NCI-H187 treated with DMSO at 0.1 percent for 48 hours (cell line): Measurements from ENCODE around the gene SLC26A11.
"Not testable (repeated sequence)": the region's sequence is repeated elsewhere in the genome, so short reads cannot be mapped to it uniquely, and the experiment has no call there.

ENCODE experiments used
- DNase-seq: peaks from one replicate; lab custom pipeline; 2025; lab: John Stamatoyannopoulos, UW

The SLC26A11 gene

DNA sequence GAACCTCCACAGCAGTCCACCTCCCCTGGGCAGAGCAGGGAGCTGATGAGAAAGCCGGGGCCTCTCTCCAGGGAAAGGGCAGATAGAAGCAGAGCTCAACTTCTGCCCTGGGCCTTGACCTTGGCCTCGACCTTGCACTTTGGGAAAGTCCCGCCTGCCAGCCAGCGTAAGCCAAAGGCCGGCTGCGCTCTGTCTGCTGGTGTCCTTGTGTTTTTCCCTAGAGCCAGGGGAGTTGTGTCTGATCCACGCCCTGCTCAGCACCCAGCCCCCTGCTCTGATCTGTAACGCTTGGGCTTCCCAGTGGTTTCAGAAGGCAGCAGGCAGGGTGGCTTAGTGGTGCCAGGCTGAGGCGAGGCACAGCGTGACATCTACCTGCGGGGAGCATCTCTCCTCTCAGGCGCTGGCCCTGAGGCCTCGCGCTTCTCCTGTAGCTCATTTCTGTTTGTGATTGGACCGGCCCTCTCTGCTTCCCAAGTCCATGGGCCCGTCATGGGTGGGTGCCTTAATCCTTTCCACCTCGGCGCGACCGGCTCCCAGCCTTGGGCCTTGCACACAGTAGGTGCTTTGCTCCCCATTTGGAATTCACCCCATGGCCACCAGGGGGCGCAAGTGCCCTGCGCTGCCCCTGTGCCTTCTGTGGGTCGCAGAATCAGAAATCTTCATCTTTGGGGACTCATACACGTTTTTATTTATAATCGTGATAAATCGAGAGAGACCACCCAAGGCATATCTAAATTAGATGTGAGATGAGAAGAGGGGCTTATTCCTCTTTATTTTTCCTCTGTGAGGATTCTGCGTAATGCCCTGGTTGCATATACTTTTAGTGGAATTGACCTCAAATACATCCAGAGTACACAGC, 24.3 kb upstream of the SLC26A11 start:
- no peak for DNase-seq

- DNase-seq: no peak
These were observed 23.6 kb upstream of the SLC26A11 start for GRCh38 chr17:80196652-80197051.

DNA sequence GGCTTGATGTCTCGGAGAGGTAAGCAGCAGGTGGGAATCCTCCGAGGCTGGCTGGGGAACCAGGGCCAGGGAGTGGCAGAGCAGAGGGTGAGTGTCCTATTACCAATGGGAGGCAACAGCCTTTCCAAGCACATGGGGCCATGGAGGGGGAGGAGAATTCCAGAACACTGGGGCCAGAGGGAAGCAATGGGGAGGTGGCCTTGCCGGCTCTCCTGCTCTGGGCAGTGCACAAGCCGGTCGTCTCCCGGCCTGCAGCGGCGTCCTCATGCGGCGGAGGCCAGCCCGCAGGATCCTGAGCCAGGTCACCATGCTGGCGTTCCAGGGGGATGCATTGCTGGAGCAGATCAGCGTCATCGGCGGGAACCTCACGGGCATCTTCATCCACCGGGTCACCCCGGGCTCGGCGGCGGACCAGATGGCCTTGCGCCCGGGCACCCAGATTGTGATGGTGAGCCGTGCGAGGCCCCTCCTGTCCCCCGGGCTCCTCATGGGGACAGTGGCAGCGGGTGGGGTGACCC, 22.0 kb upstream of the SLC26A11 start:
- DNase-seq: no peak

DNA sequence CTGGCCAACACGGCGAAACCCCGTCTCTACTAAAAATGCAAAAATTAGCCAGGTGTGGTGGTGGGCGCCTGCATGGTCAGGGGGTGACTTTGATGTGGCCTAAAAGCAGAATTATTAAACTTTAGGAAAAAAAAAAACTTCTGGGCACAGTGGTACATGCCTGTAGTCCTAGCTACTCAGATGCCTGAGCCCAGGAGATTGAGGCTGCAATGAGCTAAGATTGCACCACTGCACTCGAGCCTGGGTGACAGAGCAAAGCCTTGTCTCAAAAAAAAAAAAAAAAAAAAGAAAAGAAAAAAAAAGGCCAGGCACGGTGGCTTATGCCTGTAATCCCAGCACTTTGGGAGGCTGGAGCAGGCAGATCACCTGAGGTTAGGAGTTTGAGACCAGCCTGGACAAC, 20.9 kb upstream of the SLC26A11 start:
- not testable (repeated sequence) for DNase-seq

DNA sequence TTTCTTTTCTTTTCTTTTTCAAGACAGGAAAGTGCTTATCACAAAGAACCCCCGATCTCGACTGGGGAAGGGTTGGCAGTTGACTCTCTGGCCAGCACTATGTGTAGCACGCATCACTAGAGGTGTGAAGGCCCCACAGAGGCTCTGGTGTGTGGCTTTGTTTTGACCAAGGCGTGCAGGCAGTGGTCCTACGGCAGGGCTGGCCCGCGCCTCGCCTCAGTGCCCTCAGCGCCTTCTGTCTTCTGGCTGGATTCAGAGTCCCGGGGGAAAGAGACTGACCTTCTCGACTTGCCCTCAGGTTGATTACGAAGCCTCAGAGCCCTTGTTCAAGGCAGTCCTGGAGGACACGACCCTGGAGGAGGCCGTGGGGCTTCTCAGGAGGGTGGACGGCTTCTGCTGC, 18.8 kb upstream of the SLC26A11 start:
- no peak for DNase-seq

DNA sequence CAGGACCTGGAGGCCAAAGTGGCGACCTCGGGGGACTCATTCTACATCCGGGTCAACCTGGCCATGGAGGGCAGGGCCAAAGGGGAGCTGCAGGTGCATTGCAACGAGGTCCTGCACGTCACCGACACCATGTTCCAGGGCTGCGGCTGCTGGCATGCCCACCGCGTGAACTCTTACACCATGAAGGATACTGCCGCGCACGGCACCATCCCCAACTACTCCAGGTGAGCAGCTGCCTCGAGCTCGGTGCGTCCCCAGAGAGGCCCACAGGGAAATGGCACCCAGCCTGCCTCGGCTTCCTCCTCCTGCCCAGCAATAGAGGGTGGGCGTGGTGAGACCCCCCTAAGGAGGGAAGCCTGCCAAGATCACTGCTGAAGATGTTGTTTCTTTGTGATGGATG, 18.0 kb upstream of the SLC26A11 start:
- DNase-seq: no peak

GRCh38 chr17:80203471-80203963, 16.7 kb upstream of the SLC26A11 start:
- DNase-seq: no peak

DNA sequence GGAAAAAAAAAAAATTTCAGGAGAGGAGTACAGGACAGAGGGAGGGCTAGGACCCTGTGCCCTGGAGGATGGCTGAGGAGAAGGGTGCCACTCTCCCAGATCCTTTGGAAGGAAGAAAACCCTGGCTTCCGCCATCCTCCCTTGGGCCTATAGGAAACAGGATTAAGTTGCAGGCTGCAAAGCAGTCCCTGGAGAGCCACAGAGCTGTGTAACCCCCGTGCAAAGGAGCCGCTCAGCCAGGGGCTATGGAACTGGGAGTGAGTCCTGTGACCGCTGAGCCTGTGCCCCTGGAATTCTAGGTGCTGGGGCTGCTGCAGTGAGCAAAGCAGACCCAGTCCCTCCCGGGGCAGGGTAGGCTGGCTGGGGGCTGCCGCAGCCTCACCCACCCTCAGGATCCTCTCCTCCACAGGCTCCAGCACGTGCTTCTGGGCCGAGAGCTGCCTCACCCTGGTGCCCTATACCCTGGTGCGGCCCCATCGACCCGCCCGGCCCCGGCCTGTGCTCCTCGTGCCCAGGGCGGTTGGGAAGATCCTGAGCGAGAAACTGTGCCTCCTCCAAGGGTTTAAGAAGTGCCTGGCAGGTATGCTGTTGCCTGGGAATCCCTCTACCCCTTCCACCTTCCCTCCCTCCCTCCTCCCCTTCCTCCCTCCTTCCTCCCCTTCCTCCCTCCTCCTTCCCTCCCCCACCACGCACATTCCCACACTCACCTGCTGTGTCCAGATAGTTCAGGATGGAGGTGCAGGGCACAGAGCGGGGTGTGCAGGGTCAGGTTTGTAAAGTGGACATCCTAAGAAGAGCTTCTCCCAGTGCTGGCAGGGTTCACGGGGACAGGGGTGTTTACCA, 15.4 kb upstream of the SLC26A11 start:
- no peak for DNase-seq

DNA sequence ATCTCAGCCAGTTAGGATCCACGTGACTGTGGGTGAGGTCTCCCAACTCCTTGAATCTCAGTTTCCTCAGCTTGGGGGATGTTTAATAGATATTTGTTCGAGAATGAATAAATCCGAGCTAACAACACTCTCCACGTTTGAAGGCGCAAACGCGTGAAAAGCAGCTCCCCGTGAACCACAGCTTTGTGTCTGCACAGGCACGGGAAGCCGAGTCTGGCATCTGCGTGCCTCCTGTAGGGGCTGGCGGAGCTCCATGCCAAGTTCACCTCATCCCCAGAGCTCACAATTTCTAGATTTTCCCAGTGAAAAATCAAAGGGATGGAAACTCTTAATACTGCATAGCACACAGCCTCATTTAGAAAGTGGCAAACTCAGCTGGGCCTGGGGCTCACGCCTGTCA, 14.4 kb upstream of the SLC26A11 start:
- no peak for DNase-seq

DNA sequence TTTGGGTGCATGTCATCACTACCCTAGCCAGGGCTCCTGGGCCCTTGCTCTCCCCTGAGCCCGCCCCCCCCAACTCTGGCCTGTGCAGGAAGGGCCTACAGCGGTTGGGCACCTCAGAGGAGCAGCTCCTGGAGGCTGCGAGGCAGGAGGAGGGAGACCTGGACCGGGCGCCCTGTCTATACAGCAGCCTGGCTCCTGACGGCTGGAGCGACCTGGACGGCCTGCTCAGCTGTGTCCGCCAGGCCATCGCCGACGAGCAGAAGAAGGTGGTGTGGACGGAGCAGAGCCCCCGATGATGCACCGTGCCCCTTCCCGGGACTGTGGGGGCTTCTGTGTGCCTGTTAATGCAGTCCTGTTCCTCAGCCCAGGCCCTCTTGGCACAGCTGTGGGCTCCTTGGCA, 12.2 kb upstream of the SLC26A11 start:
- DNase-seq: no peak

DNA sequence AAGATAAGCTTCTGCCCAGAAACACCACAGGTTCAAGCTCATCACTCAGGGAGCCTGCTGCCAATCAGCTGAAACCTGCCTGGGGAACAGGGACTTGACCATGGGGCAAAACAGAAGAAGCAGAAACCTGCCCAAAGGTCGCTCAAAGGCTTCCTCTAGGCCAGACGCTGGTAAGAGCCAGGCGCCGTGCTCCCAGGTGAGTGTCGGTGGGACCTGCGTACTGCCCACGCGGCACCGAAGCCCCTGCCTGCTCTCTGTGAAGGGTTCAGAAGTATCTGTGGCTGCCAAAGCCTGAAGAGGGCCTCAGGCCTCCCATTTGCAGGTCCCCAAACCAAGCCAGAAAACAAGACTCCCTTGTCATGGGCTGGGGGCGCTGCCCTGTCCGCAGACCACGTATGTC, 10.5 kb upstream of the SLC26A11 start:
- DNase-seq: no peak

DNA sequence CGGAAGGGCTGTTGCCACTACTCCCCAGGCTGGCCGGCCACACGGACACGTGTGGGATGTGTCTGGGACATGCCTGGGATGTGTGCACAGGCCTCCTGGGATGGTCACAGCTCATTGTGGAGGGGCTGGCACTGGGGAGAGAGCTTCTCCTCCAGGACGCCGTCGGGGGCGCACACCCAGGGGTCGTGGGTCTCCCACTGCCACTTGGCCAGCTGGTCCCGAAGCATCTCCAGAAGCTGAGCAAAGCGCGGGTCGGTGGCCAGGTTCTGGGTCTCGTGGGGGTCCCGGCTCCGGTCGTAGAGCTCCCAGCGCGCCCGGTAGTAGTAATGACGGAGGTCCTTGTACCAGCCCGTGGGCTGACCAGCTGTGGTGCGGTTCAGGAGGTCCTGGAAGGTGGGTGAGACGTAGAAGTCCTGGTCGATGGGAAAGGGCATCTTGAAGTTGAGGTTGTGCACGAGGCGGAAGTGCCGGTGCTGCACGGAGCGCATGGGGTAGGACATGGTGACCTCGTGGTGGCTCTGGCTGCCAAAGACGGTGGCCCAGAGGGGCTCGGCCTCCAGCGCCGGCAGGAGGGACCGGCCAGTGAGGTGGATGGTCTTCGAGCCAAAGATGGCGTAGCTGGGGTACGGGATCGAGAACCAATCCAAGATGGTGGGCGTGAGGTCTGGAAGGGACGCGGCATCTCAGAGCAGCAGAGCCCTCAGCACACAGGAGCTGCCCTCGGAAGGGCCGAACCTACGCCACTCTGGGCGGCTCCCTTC, 9.7 kb upstream of the SLC26A11 start:
- no peak for DNase-seq

DNA sequence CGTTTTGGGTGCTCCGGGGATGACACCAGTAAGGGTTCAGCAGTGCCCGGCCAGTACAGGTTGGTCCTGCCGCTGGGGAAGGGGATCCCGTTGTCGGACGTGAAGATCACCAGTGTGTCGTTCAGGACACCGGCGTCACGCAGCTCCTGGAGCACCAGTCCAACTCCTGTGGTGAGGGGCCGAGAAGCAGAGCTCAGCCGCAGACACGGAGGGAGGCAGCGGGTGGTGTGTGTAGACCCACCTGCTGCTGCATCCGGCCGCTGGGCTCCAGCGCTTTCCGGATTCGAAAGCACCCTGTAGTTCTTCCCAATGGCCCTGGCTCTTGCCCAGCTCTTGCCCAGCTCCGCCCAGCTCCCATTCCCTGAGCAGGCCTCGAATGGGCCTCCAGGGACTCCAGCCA, 8.1 kb upstream of the SLC26A11 start:
- DNase-seq: no peak

DNA sequence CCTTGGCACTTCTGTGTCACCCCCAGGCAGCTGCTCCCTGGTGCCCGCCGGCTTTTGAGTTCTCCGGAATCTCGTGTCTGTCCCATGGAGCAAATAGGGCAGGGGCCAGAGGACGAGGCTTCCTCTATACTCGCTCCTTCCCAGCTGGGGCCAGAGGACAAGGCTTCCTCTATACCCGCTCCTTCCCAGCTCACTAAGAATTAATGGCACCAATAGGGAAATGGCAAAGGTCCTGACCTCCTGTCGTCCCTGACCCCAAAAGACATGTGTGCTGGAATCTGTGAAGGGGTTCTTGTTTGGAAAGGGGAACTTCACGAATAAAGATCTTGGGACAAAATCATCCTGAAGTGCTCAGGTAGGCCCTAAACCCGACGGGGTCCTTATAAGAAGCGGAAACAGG, 7.7 kb upstream of the SLC26A11 start:
- no peak for DNase-seq

DNA sequence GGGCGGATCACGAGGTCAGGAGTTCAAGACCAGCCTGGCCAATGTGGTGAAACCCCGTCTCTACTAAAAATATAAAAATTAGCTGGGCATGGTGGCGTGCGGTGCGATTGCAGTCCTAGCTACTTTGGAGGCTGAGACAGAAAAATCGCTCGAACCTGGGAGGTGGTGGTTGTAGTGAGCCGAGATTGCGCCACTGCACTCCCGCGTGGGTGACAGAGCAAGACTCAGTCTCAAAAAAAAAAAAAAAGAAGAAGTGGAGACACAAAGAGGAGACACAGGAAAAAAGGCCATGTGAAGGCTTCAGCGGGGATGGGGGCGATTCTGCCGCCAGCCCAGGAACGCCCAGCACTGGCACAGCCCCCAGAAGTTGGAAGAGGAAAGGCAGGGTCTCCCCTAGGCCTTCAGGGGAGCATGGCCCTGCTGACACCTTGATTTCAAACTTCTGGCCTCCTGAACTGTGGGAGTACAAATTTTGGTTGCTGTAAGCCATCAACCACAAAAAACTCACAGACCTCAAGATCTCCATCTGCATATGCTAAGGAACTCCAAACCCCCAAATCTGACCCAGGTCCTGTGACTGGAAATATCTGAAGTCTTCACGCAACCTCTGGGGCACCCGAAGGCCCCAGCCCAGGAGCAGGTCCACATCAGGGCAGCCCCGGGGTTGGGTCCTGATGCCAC, 7.1 kb upstream of the SLC26A11 start:
- no peak for DNase-seq

DNA sequence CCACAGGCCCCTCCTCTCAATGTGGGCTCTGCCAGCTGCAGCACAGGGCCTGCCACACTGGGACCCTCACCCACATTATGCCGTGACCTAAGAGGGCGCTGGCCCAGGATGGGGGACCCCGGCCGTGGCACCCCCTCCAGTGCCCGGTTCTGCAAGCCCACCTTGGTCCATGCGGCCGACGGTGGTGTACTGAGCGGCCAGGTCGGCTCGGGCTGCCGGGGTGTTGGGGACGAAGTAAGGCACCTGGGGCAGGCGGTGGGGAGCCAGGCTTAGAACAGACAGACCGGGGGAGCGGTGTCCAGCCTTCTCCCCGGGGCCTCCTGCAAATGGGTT, 6.6 kb upstream of the SLC26A11 start:
- DNase-seq: no peak

DNA sequence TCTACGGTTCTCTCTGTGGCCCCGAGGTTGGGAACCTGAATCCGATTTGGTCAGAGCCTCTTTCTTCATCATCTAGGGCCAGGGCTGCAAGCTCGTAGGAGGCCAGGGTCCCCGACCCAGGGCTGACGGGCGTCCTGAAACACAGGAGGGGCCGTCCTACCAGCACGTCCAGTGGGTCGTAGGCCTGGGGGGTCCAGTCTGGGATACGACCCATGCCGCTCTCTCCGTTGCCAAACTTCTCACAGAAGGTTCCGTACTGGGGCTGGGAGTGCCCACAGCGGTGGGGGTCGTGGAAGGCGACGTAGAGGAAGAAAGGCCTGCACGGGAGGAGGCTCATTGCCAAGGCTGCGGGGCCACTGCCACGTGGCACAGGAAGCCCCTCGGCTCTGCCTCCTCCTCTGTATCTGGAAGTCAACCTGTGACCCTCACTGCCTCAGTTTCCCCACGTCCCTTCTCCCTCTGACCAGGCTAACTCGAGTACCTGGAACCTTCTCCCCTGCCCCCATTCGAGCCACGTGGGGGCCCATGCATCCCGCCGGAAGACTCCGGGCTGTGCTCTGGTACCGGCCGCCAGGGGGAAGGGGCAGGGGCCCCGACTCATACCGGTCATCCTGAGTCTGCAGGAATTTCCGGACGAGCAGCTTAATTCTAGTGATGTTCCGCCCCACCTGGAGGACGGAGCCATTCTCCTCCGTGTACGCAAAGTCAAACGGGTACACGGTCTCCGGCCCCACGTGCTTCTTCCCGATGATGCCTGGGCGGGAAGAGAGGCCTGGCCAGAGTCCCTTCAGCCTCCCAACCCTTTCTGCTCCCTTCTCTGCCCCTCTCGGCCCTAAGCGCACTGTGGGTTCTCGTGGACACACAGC, 6.0 kb upstream of the SLC26A11 start:
- DNase-seq: no peak

DNA sequence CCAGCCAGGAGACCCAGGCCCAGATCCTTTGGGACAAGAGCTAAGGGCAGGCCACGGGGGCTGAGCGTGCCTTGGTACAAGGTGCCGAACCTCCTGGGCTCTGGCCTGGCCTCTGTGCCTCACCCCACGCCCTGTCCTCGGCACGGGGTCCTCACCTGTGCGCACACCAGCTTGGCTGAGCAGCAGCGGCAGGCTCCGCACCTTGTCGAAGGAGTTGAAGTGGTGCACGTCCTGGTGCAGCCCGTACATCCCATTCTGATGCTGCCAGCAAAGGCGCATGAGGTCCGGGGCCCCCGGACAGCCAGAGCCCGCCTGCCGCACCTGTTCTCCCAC, 5.4 kb upstream of the SLC26A11 start:
- DNase-seq: no peak

- DNase-seq: no peak
These were observed 3.5 kb upstream of the SLC26A11 start for GRCh38 chr17:80216473-80217456.
